K562 (cell line): Measurements from ENCODE around the gene HOXC5. TPM values are rescaled to one million over a fixed set of nuclear protein-coding genes. Genes with fewer than 3 reads are reported as not detected.

Source experiments
- AFF1 ChIP-seq, 2 experiments: fragments of 450-650 bp; IDR thresholded peaks; 2 replicates each; pipeline ENCODE4 v1.6.1; 2018; ENCODE audit warnings: mild to moderate bottlenecking in 2 of 2, low read depth in 1 of 2; ENCODE audit not compliant: partially characterized antibody in 2 of 2
- BRD9 ChIP-seq: fragments of 450-650 bp; IDR thresholded peaks from 2 replicates; pipeline ENCODE4 v1.6.1; 2018; ENCODE audit warnings: low read depth; ENCODE audit not compliant: partially characterized antibody
- COPS2 ChIP-seq: fragments of 450-650 bp; conservative IDR thresholded peaks from 2 replicates; pipeline ENCODE4 v1.6.1; 2016; ENCODE audit warnings: mild to moderate bottlenecking, moderate library complexity
- CREB3 ChIP-seq: fragments of 450-650 bp; conservative IDR thresholded peaks from 2 replicates; pipeline ENCODE4 v1.6.1; 2016; ENCODE audit warnings: missing genetic modification characterization, low read depth, mild to moderate bottlenecking, missing compliant biosample characterization, moderate library complexity
- HNRNPK ChIP-seq: fragments of 200-400 bp; formaldehyde crosslinking; IDR thresholded peaks from one replicate; pipeline ENCODE4 v1.6.1; 2018; ENCODE audit warnings: mild to moderate bottlenecking, low read depth, low read length; ENCODE audit not compliant: poor library complexity, severe bottlenecking
- KLF6 ChIP-seq: fragments of 250-450 bp; sonication (Bioruptor Pico); IDR thresholded peaks from 2 replicates; pipeline ENCODE4 v1.4.0; 2020; ENCODE audit warnings: mild to moderate bottlenecking, moderate library complexity, borderline replicate concordance
- MEF2A ChIP-seq: IDR thresholded peaks from 2 replicates; pipeline ENCODE4 v1.6.1; 2011; ENCODE audit warnings: low read depth, mild to moderate bottlenecking, low read length, moderate library complexity; ENCODE audit not compliant: control insufficient read depth
- MYC ChIP-seq, 2 experiments: fragments of 250-450 bp in 1 of 2; sonication (Bioruptor Pico) in 1 of 2; IDR thresholded peaks; 2 replicates each; pipeline versions ENCODE4 v1.5.1 to v1.6.1; 2012 to 2021; ENCODE audit warnings: low read depth in 2 of 2, borderline replicate concordance in 1 of 2, improper control_type of control experiment in 1 of 2, low read length in 1 of 2, mild to moderate bottlenecking in 1 of 2, moderate library complexity in 1 of 2
- NFRKB ChIP-seq: fragments of 450-650 bp; IDR thresholded peaks from 2 replicates; pipeline ENCODE4 v1.6.1; 2016; ENCODE audit warnings: low read depth
- PHF21A ChIP-seq: fragments of 450-650 bp; IDR thresholded peaks from 2 replicates; pipeline ENCODE4 v1.6.1; 2017; ENCODE audit warnings: low read depth, borderline replicate concordance
- PHF8 ChIP-seq: fragments of 200-600 bp; sonication (generic); IDR thresholded peaks from 2 replicates; pipeline ENCODE4 v1.6.1; 2012; ENCODE audit warnings: mixed run types, mild to moderate bottlenecking, inconsistent platforms, low read length, moderate library complexity, borderline replicate concordance
- SOX6 ChIP-seq: fragments of 450-650 bp; IDR thresholded peaks from 2 replicates; pipeline ENCODE4 v1.6.1; 2014; ENCODE audit warnings: mild to moderate bottlenecking
- U2AF1 ChIP-seq: fragments of 200-400 bp; formaldehyde crosslinking; optimal IDR thresholded peaks from 2 replicates; pipeline ENCODE3; 2017; ENCODE audit warnings: mild to moderate bottlenecking, low read depth, low read length, moderate library complexity
- ZBTB7A ChIP-seq: IDR thresholded peaks from 2 replicates; pipeline ENCODE4 v1.6.1; 2011; ENCODE audit warnings: low read depth, mild to moderate bottlenecking, low read length, moderate library complexity, borderline replicate concordance; ENCODE audit not compliant: control insufficient read depth
- ZBTB9 ChIP-seq: fragments of 450-650 bp; formaldehyde crosslinking; IDR thresholded peaks from 2 replicates; pipeline ENCODE4 v1.4.0; 2020; ENCODE audit warnings: mild to moderate bottlenecking, moderate library complexity
- ZFX ChIP-seq: sonication (generic); formaldehyde crosslinking; IDR thresholded peaks from 2 replicates; pipeline ENCODE4 v1.8.0; 2022; ENCODE audit warnings: mild to moderate bottlenecking, missing genetic modification reagents, moderate library complexity
- ZNF174 ChIP-seq: fragments of 250-450 bp; sonication (Bioruptor Pico); IDR thresholded peaks from 2 replicates; pipeline ENCODE4 v1.4.0; 2020; ENCODE audit warnings: mild to moderate bottlenecking
- ZNF175 ChIP-seq: fragments of 200-800 bp; sonication (Bioruptor generic); IDR thresholded peaks from 2 replicates; pipeline ENCODE4 v1.6.1; 2016; ENCODE audit warnings: low read depth, mild to moderate bottlenecking, missing genetic modification characterization, missing compliant biosample characterization
- ZNF76 ChIP-seq: fragments of 250-450 bp; sonication (Bioruptor Pico); IDR thresholded peaks from 2 replicates; pipeline ENCODE4 v1.4.0; 2020; ENCODE audit warnings: mild to moderate bottlenecking, moderate library complexity, borderline replicate concordance
- ZNF766 ChIP-seq: fragments of 200-800 bp; sonication (Bioruptor generic); conservative IDR thresholded peaks from 2 replicates; pipeline ENCODE4 v1.6.1; 2016; ENCODE audit warnings: missing genetic modification characterization, missing compliant biosample characterization
- polyA plus RNA-seq, 8 experiments: library from polyadenylated mRNA; depleted of rRNA in 4 of 8; stranded (reverse) in 5 of 8; unstranded in 3 of 8; fragments of >200 nt; fragmentation: Nextera tagmentation in 2 of 8; fragmentation: Illumina TruSeq in 1 of 8; extraction: Ambion mirVana in 2 of 8; extraction: Trizol in 1 of 8; gene quantifications; 2 replicates each; pipeline versions ENCODE4 v1.2.1 to v1.2.3, GENCODE V29; 2011 to 2014; ENCODE audit warnings: inconsistent platforms in 1 of 8, missing spikeins in 1 of 8
- total RNA-seq, 7 experiments: library from RNA; depleted of rRNA in 6 of 7; stranded (reverse); fragments of >200 nt in 6 of 7; fragmentation: Illumina TruSeq in 2 of 7; extraction: Trizol in 2 of 7; gene quantifications; 2 replicates each; pipeline versions ENCODE4 v1.2.1 to v1.2.3, GENCODE V29; 2011 to 2021; ENCODE audit warnings: low replicate concordance in 1 of 7

Gene HOXC5
- total and polyA plus RNA-seq, 9 of the 15 experiments (the other 6 are each of a cell fraction or from before 2014, with no cell fraction given), result 0.10 to 0.44 (median 0.18) TPM; not detected in 4

GRCh38 chr12:53995378-53996239 is 37.2 kb upstream of the HOXC5 start (continued):
- TF ChIP-seq CREB3 (tag) (no peak), ZFX (CRISPR knock-in tag) (peak; percentile 96), ZNF174 (CRISPR knock-in tag) (no peak), ZBTB7A (peak; percentile 86; the same call in 1 of the 2 replicates), BRD9 (peak; percentile 30), PHF21A (no peak), HNRNPK (no peak), PHF8 (peak; percentile 90), MEF2A (peak; percentile 59; the same call in 1 of the 2 replicates), AFF1 (IDR thresholded peaks at IDR 0.05; ENCODE audit: low read depth in 1 of 2, partially characterized antibody in 2 of 2) (no peak), U2AF1 (no peak), MYC (IDR thresholded peaks at IDR 0.05; ENCODE audit: low read depth, low read length) (peak; percentile 64; the same call in 1 of the 2 replicates), MYC (CRISPR knock-in tag; IDR thresholded peaks at IDR 0.05; ENCODE audit: borderline replicate concordance, low read depth) (no peak), ZNF76 (CRISPR knock-in tag) (no peak), ZBTB9 (CRISPR knock-in tag) (no peak), ZNF175 (CRISPR knock-in tag) (0 out of 2 replicates have a peak, but pooled peaks have one; percentile 18), NFRKB (peak; percentile 92; the same call in 1 of the 2 replicates), KLF6 (CRISPR knock-in tag) (peak; percentile 67; the same call in 1 of the 2 replicates), SOX6 (peak; percentile 51; the same call in 1 of the 2 replicates), ZNF766 (CRISPR knock-in tag) (no peak), COPS2 (no peak)
